HEK293T (cell line): ENCODE data around the gene LYSMD1.

Experiments
- CTCF ChIA-PET: fragments of 350-600 bp; formaldehyde crosslinking; extraction: SDS; loops from one replicate; lab custom pipeline; 2021; ENCODE audit warnings: antibody characterized with exemption, inconsistent platforms; lab: Yijun Ruan, JAX
- POLR2A ChIA-PET: fragments of 350-600 bp; formaldehyde crosslinking; extraction: SDS; loops from one replicate; lab custom pipeline; 2020; ENCODE audit warnings: antibody characterized with exemption, inconsistent platforms; lab: Yijun Ruan, JAX
- DNase-seq: peaks from one replicate; pipeline ENCODE4 v3.0.0; 2012; ENCODE audit warnings: mixed read lengths; ENCODE audit errors: extremely low spot score
- ARNT ChIP-seq: fragments of 450-650 bp; IDR thresholded peaks from 2 replicates; pipeline ENCODE4 v1.6.1; 2017; ENCODE audit warnings: mild to moderate bottlenecking
- BHLHE40 ChIP-seq: fragments of 450-650 bp; IDR thresholded peaks from 2 replicates; pipeline ENCODE4 v1.6.1; 2016; ENCODE audit warnings: mild to moderate bottlenecking, moderate library complexity, borderline replicate concordance
- CTBP1 ChIP-seq: fragments of 450-650 bp; IDR thresholded peaks from 2 replicates; pipeline ENCODE4 v1.6.1; 2016; ENCODE audit warnings: borderline replicate concordance
- ELF4 ChIP-seq: fragments of 450-650 bp; IDR thresholded peaks from 2 replicates; pipeline ENCODE4 v1.6.1; 2017; ENCODE audit warnings: antibody characterized with exemption
- FOXA1 ChIP-seq: fragments of 450-650 bp; IDR thresholded peaks from 2 replicates; pipeline ENCODE4 v1.6.1; 2016; ENCODE audit warnings: mild to moderate bottlenecking
- FOXK2 ChIP-seq: fragments of 450-650 bp; IDR thresholded peaks from 2 replicates; pipeline ENCODE4 v1.6.1; 2016; ENCODE audit warnings: mild to moderate bottlenecking
- FOXM1 ChIP-seq: fragments of 450-650 bp; IDR thresholded peaks from 2 replicates; pipeline ENCODE4 v1.6.1; 2017; ENCODE audit warnings: mild to moderate bottlenecking, borderline replicate concordance
- HDGF ChIP-seq: fragments of 450-650 bp; IDR thresholded peaks from 2 replicates; pipeline ENCODE4 v1.6.1; 2017; ENCODE audit warnings: antibody characterized with exemption, borderline replicate concordance
- L3MBTL2 ChIP-seq: fragments of 450-650 bp; conservative IDR thresholded peaks from 2 replicates; pipeline ENCODE4 v1.6.1; 2016; ENCODE audit warnings: mild to moderate bottlenecking
- LEF1 ChIP-seq: fragments of 450-650 bp; IDR thresholded peaks from 2 replicates; pipeline ENCODE4 v1.6.1; 2017; ENCODE audit warnings: mild to moderate bottlenecking, borderline replicate concordance
- NFRKB ChIP-seq: fragments of 450-650 bp; IDR thresholded peaks from 2 replicates; pipeline ENCODE4 v1.6.1; 2016; ENCODE audit warnings: mild to moderate bottlenecking, moderate library complexity
- SP1 ChIP-seq: fragments of 450-650 bp; IDR thresholded peaks from 2 replicates; pipeline ENCODE4 v1.6.1; 2017
- SUZ12 ChIP-seq: fragments of 450-650 bp; IDR thresholded peaks from 2 replicates; pipeline ENCODE4 v1.6.1; 2016; ENCODE audit warnings: mild to moderate bottlenecking
- TARDBP ChIP-seq: fragments of 450-650 bp; IDR thresholded peaks from 2 replicates; pipeline ENCODE4 v1.6.1; 2016
- ZNF384 ChIP-seq: fragments of 450-650 bp; IDR thresholded peaks from 2 replicates; pipeline ENCODE4 v1.6.1; 2016
- TF ChIP-seq, protein P1 (sequence below): fragments of 450-650 bp; IDR thresholded peaks from 2 replicates; pipeline ENCODE4 v1.6.1; 2016

The LYSMD1 gene

DNA sequence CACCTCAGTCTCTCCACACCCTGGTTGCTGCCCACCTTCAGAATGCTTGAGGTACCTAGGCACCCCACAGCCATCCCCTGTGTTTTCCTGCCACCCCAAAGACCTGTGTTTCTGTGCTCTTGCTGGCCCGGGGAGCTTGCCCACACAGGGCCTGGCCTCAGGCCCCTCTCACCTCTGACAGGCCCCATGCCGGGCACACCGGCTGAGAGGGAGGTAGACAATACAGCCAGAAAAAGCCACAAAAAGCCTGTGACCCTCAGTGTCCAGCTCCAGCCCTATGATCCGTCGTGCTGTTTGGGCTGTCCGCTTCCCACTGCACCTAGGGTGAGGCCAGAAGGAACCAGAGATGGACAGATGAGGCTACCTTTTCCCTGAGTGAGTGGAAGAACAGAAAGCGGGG, 30.7 kb downstream of the LYSMD1 start:
- CTCF ChIA-PET: interaction anchor here (0.6 to 1.2 kb wide), 3 partner anchors 22 to 35 kb away, joined by 3 to 5 read pairs (median 4); partner anchors contain the start of gene TNFAIP8L2
- TF ChIP-seq TARDBP (no peak), LEF1 (no peak), SP1 (no peak), L3MBTL2 (no peak), NFRKB (no peak), HDGF (no peak), FOXK2 (no peak), FOXM1 (no peak), ELF4 (no peak)
- TF ChIP-seq, protein P1, sequence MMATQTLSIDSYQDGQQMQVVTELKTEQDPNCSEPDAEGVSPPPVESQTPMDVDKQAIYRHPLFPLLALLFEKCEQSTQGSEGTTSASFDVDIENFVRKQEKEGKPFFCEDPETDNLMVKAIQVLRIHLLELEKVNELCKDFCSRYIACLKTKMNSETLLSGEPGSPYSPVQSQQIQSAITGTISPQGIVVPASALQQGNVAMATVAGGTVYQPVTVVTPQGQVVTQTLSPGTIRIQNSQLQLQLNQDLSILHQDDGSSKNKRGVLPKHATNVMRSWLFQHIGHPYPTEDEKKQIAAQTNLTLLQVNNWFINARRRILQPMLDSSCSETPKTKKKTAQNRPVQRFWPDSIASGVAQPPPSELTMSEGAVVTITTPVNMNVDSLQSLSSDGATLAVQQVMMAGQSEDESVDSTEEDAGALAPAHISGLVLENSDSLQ: no peak
- POLR2A ChIA-PET: interaction anchor here (1.4 kb wide), 1 partner anchor 30 kb away, joined by 5 read pairs; no protein-coding TSS in a partner anchor
- DNase-seq: no peak

DNA sequence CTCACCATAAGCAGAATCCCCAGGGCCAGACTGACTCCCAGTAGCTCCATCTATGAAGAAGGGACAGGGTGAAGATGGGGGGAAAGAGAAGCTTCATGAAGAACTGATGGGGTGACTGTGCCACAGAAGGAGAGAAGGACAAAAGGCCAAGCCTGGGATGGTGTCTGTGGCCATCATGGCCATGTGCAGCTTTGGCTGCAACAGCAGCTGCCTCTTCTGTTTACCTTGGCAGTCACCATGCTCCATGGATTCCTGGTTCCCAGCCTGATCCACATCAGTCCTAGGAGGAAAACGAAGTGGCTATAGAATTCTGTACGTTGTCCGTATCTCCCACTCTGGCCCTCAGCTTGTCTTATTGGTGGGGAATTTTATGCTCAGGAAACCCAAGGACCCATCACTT, 31.3 kb downstream of the LYSMD1 start:
- CTCF ChIA-PET: interaction anchor here (0.6 to 1.2 kb wide), 2 partner anchors 23 to 35 kb away, joined by 4 to 5 read pairs; no protein-coding TSS in a partner anchor
- POLR2A ChIA-PET: interaction anchor here (1.4 kb wide), 1 partner anchor 31 kb away, joined by 5 read pairs; no protein-coding TSS in a partner anchor
- DNase-seq: no peak
- TF ChIP-seq HDGF (no peak), CTBP1 (no peak), FOXA1 (no peak), SP1 (no peak), SUZ12 (no peak), FOXK2 (no peak), ELF4 (no peak), BHLHE40 (no peak), L3MBTL2 (no peak), ARNT (no peak), NFRKB (no peak)
- TF ChIP-seq, protein P1: no peak

DNA sequence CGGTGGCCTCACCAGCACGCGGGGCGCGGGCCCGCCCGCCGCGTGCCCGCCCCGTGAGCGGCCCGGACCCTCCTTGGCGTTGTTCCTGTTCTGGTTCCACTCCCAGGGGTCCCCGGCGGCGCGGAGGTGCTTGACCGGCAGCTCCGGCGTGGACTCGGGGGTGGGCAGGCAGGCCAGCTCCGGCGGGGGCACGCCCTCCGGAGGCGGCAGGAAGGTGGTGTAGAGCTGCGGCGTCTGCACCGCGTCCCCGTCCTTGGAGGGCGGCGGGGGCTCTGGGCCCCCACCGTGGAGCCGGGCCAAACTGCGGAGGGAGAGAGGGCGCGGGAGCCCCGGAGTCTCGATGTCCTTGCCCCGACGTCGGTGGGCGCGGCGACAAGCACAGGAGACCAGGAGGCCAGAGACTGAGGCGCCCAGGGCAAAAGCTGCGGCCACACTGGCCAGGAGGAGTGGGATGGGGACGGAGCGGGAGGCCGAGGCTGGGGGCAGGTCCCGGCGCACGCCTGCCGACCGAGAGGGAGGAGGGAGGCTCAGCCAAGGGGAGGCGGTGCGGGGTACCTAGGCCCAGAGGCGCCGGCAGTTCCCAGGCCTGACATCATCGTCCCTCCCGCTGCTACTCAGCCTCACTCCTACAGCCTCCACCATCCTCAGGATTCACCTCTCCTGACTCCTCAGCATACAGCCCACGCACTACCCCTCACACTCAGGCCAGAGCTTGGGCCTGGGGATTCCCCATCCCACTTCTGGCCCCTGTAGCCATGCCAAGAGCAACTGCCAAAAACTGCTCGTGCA, 32.5 kb downstream of the LYSMD1 start:
- ChIA-PET CTCF (no interaction called here), POLR2A (no interaction called here)
- TF ChIP-seq HDGF (no peak), FOXK2 (no peak), FOXA1 (no peak), NFRKB (no peak), SUZ12 (no peak), TARDBP (no peak), LEF1 (no peak), FOXM1 (no peak), ZNF384 (no peak), ELF4 (no peak), ARNT (no peak), L3MBTL2 (no peak), CTBP1 (no peak)
- TF ChIP-seq, protein P1: no peak
- no peak for DNase-seq

DNA sequence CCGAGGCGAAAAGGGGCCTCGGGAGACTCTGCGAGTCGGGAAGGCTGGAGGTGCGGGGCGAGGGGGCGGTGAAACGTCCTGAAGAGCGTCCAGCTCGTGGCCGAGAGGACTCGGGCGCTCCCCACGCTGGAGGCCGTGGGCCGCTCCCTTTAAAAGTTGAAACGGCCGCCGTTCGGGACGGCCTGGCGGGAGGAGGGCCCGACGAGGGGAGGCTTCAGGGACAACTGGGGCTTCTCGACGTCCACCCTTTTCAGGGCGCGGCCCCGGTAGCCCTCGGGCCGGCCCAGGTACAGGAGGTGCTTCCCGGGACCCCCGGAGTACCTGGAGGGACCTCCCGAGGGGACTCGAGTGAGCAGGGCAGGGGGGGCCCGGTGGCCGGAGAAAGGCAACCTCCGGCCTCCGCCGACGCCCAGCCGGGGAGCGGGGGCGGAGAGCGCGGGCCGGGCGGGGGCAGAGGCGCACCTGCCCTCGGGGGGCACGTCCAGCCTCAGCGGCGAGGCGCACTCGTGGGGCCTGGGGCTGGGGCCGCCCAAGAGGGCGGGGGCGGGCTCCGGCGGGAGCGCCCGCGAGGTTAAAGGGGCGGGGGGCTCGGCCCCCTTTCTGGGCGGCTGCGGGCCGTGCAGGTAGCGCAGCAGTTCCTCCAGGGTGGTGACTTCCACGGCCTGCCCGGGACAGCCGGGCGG, 33.2 kb downstream of the LYSMD1 start:
- CTCF ChIA-PET: no interaction called here

DNA sequence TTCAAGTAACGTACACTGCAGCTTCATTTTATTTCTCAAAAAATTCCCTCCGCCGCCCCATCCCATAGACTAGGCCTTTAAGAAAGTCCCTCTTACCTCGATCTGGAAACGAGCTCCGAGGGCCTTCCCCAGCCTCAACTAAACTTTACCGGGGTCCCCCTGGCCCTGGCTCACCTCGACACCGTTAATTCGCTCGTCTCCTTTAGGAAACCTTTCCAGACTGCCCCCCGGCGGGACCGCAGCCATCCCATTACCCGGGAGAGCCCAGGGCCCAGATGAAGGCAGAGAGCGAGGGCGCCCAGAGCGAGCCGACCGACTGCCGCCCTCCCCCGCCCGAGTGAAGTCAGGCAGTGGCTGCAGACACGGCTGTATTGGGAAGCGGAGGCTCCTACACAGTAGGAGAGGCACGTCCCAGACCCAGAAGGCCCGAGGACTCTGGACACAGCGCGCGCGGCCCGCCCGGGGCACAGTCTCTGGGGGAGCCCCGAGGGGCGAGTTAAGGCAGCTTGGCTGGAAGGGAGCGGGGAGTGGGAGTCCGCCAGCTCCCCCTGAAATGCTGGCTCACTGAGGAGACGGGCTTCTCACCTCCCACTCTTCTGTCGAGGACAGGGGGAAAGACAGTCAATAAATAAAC, 33.9 kb downstream of the LYSMD1 start:
- TF ChIP-seq FOXA1 (no peak), CTBP1 (no peak), SP1 (no peak), L3MBTL2 (no peak), LEF1 (no peak), ZNF384 (no peak), BHLHE40 (no peak), NFRKB (no peak), SUZ12 (no peak), ARNT (no peak), FOXM1 (no peak), TARDBP (no peak), HDGF (no peak), ELF4 (no peak), FOXK2 (no peak)
- DNase-seq: no peak
- CTCF ChIA-PET: no interaction called here
- POLR2A ChIA-PET: no interaction called here

More for the DNA sequence above, 33.2 kb downstream of the LYSMD1 start:
- DNase-seq: no peak
- POLR2A ChIA-PET: no interaction called here
- TF ChIP-seq FOXA1: no peak
